Measurements from ENCODE around the gene PTGER1.

Gene PTGER1

DNA sequence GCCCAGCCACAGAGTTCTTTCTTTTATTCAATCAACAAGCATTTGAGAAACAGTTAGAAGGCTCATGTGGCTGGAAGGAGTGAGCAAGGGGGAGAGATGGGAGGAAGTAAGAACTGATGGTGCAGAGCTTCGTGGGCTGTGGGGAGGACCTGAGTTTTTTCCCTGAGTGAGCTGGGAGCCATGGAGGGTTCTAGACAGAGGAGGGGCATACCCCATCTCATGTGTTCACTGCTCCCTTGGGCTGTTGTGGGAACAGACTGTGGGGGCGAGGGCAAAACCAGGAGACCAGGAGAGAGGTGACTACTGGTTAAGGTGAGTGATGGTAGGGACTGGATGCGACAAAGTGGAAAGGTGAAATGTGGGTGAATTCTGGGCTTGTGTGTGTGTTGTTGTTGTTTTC, 44.4 kb downstream of the PTGER1 start:
- TF ChIP-seq GATA2 (IDR thresholded peaks at IDR 0.05; ENCODE audit: low read depth, low read length) (no peak), GATA3 (IDR thresholded peaks at IDR 0.05; ENCODE audit: low read depth, low read length) (no peak)

DNA sequence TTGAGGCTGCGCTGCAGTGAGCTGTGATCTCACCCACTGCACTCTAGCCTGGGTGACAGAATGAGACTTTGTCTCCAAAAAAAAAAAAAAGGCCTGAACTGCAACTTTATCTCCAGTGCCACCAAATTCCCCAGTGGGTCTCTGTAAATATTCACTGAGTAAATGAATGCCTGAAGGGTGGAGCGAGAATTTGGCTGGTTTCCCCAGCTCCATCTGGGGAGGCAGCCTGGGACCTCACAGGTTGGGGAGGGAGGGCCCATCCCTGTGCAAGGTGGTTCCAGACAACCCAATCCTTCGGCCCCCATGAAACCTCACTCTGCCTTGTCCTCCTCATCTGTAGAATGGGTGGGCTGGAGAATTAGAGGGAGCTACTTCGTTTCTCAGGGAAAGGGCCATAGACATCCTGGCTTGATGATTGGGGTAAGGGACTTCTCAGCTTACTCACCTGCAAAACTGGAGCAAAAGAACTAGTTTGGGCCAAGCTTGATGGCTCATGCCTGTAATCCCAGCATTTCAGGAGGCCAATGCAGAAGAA, 46.2 kb downstream of the PTGER1 start:
- TF ChIP-seq GATA3 (IDR thresholded peaks at IDR 0.05; ENCODE audit: low read depth, low read length) = no peak
- TF ChIP-seq GATA2 (IDR thresholded peaks at IDR 0.05; ENCODE audit: low read depth, low read length) = no peak

DNA sequence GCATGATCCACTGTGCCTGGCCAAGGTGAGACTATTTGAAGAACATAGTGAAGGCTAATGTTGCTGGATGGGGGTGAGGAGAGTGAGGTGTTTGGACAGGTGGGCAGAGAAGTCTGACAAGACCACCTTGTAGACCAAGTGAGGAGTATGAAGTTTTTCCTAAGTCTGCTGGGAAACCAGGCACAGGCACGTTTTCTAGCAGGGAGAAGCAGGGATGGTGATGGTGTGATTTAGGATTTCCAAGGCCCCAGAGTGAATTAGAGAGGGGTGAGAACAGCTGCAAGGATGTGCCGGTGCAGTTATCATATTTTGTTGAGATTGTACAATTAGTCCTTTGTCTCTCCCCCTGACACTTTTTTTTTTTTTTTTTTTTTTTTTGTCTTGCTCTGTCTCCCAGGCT, 47.7 kb downstream of the PTGER1 start:
- no peak for TF ChIP-seq GATA3 (IDR thresholded peaks at IDR 0.05; ENCODE audit: low read depth, low read length)
- no peak for TF ChIP-seq GATA2 (IDR thresholded peaks at IDR 0.05; ENCODE audit: low read depth, low read length)

DNA sequence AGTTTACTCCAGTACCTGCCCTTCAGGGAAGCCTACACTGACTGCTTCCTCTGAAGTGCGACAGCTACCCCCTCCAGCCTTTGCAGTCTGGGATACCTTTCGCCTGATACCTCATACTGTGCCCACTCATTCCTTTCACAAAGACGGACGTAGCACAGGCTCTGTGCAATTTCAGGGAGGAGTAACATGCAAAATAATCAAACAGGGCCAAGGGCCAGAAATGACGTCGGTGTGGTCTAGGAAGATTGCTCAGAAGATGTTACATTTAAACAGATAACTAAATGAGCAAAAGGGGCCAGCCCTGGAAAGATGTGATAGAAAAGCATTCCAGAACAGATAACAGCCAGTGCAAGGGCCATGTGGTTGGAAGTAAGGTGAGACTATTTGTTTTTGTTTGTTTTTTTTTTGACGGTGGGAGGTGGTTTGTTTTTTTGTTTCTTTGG, 49.4 kb downstream of the PTGER1 start:
- TF ChIP-seq GATA3 (IDR thresholded peaks at IDR 0.05; ENCODE audit: low read depth, low read length) (no peak), GATA2 (IDR thresholded peaks at IDR 0.05; ENCODE audit: low read depth, low read length) (no peak)
